ENCODE data around the gene EDDM13.

Gene EDDM13

DNA sequence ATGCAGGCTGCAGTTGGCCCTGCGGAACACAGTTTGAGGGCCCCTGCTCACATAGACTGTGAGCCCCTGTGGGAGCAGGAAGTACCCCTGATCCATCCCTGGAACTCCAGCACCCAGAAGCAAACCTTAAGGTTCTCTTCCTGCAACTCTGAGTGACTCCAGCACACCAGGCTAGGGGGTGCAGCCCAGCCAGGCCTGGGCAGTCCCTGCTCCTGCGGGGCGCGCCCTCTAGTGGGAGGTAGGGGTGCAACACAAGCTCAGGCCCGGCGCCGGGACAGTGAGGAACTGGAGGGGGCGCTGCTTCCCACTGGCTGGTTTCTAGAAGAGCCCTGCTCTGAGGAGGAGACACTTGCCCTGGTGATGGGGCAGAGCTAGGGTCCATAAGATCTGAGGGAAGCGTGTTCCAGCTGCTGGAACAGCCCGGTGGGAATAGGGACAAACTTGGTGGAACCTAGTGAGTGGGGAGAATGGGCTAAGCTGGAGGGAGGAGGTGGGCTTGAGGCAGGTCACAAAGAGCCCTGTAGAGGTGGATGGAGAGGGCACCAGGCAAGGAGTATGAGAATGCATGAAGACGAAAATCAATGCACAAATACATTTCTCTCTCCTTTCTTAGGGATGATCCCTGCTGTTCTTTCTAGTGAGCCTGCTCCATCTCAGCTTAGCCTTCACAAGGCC lies 37.1 kb downstream of the EDDM13 start:
- no peak for DNase-seq (ENCODE audit: extremely low read depth, low read depth)

DNA sequence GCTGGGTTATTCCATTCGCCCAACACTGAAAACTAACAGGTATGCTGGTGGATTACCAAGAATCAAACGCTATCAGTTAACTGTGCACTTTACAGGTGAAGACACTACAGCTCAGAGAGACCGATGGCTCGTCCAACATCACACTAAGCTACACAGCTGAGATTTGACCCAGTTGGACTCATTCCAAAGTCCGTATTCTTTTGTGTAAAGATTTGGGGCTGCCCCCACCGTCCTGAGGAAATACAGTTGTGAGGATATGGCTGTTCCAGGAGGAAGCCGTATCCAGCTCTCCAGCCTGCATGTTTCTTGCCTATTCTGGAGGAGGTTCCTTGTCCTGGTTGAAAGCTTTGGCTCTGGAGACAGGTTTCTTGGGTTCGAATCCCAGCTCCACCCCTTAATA lies 37.9 kb downstream of the EDDM13 start:
- TF ChIP-seq, protein P1, sequence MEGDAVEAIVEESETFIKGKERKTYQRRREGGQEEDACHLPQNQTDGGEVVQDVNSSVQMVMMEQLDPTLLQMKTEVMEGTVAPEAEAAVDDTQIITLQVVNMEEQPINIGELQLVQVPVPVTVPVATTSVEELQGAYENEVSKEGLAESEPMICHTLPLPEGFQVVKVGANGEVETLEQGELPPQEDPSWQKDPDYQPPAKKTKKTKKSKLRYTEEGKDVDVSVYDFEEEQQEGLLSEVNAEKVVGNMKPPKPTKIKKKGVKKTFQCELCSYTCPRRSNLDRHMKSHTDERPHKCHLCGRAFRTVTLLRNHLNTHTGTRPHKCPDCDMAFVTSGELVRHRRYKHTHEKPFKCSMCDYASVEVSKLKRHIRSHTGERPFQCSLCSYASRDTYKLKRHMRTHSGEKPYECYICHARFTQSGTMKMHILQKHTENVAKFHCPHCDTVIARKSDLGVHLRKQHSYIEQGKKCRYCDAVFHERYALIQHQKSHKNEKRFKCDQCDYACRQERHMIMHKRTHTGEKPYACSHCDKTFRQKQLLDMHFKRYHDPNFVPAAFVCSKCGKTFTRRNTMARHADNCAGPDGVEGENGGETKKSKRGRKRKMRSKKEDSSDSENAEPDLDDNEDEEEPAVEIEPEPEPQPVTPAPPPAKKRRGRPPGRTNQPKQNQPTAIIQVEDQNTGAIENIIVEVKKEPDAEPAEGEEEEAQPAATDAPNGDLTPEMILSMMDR (IDR thresholded peaks at IDR 0.05; ENCODE audit: low read depth, low read length) = no peak
- no peak for DNase-seq (ENCODE audit: extremely low read depth, low read depth)

More for the DNA sequence above, 37.1 kb downstream of the EDDM13 start:
- TF ChIP-seq, protein P1 (IDR thresholded peaks at IDR 0.05; ENCODE audit: low read depth, low read length) = peak; percentile 66

DNA sequence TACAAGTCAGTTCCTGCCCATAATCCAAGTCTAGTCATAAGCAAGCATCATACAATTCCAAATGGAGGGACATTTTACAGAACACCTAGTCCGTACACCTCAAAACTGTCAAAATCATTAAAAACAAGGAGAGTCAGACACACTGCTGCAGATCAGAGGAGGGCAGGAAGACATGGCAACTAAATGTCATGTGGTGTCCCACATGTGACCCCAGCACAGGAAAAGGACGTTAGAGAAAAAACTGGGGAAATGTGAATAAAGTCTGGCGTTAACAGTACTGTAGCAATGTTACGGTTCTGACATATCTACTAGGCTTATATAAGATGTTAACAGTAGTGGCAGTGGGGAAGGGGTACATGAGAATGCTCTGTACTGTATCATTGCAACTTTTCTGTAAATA lies 39.8 kb downstream of the EDDM13 start:
- DNase-seq (ENCODE audit: extremely low read depth, low read depth) = no peak
- TF ChIP-seq, protein P1 (IDR thresholded peaks at IDR 0.05; ENCODE audit: low read depth, low read length) = no peak

DNA sequence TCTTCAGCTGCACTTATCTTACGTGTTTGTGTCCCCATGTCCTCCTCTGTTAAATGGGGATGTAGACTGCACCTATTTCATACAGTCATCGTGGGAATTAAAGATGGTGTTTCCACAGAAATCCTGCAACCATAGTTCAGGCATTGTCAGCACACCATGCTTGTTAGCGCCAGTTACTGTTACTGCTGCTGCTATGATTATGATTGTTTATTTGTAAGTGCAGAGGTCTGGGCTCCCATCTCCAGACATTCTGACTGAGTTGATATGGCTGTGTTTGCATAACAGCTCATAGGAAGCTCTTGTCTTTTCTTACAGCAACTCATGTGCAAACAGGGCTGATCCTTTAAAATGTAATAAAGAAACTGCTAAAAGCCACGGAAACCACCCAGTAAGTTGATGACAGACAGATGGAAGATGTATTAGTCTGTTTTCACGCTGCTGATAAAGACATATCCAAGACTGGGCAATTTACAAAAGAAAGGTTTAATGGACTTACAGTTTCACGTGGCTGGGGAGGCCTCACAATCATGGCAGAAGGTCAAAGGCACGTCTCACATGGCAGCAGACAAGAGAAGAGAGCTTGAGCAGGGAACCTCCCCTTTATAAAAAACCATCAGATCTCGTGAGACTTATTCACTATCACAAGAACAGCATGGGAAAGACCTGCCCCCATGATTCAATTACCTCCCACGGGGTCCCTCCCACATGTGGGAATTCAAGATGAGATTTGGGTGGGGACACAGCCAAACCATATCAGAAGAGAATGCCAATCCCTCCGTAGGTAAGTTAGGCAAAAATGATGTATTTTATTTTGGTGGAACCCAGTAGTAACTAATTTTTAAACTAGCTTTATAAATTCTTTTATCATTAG lies 40.5 kb downstream of the EDDM13 start:
- no peak for DNase-seq (ENCODE audit: extremely low read depth, low read depth)
- TF ChIP-seq, protein P1 (IDR thresholded peaks at IDR 0.05; ENCODE audit: low read depth, low read length) = no peak

DNA sequence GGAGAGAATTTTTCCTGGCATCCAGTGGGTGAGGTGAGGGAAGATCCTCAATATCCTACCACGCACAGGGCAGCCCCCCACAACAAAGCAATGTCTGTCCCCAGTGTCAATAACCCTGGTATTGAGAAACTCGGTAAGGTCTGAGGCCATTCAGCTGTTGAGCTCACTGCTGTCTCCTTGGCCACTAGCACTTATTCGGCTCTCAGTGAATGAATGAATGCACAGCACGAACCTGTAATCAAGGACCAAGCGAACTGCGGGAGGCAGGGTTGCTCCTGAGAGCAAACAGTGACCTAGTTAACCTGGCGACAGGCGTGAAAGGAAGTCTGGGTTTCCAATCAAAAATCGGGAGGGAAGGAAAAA lies 41.5 kb downstream of the EDDM13 start:
- peak; percentile 1 for DNase-seq (ENCODE audit: extremely low read depth, low read depth)
- TF ChIP-seq, protein P1 (IDR thresholded peaks at IDR 0.05; ENCODE audit: low read depth, low read length) = no peak

DNA sequence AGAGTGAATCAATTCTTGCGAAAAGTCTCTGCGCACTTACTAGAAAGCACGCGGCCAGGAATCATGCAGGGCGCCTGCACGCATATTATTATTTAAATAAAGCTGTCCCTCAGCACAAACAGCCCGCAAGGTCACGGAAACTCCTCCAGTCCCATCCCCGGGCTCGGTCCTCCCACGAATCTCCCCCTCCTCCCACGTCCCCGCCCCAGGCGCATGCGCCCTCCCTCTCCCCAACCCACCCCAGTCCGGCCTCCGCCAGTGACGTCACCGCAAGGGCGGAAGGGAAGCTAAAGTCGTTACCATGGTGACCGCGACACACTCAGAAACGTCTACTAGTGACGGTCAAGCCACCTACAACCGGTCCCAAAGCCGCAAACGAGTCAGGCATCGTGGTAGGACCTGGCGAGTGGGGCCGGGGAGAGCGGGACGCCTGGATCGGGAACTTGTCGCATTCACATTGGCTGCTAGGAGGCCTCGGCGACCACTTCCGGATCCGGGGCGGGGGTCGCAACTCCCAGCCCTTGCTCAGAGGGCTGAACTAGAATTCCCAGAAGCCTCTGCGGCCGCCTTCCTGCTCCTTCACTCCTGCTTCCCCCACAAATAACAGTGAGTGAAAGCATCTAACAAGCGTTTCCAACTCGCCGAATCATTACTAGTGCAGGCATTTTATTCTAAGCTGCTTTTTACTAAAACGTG lies 42.0 kb downstream of the EDDM13 start, which contains the start of gene ZSCAN5A:
ZSCAN5A (minus strand) TSS at position 459 of the 696 bp plus-strand sequence. CDS start 89,793 bp downstream, outside the sequence.
- peak; percentile 84 for DNase-seq (ENCODE audit: extremely low read depth, low read depth)
- TF ChIP-seq, protein P1 (IDR thresholded peaks at IDR 0.05; ENCODE audit: low read depth, low read length) = no peak
